Lower lobe of right lung (tissue), 2 donors: Measurements from ENCODE around the gene MYMX. TPM values are rescaled to one million over a fixed set of nuclear protein-coding genes. Genes with fewer than 3 reads are reported as not detected.

Experiments
- ATAC-seq, 2 donors: fragments of 200-7000 bp; cut with Tn5 transposase; one replicate each; pipeline ENCODE4 v1.9.1; 2020 to 2022; ENCODE audit warnings: mild to moderate bottlenecking in 2 of 2, moderate library complexity in 2 of 2
- DNase-seq: peaks from one replicate; pipeline ENCODE4 v3.0.0-alpha.2; 2020
- H3K27ac ChIP-seq: fragments of 200-600 bp; one replicate; pipeline ENCODE4 v1.8.0; 2022
- H3K27me3 ChIP-seq: fragments of 200-600 bp; one replicate; pipeline ENCODE4 v1.8.0; 2022; ENCODE audit warnings: low read depth
- H3K36me3 ChIP-seq: fragments of 200-600 bp; one replicate; pipeline ENCODE4 v1.8.0; 2022; ENCODE audit warnings: mild to moderate bottlenecking
- H3K4me1 ChIP-seq: fragments of 200-600 bp; one replicate; pipeline ENCODE4 v1.8.0; 2022
- H3K4me3 ChIP-seq: fragments of 200-600 bp; one replicate; pipeline ENCODE4 v1.8.0; 2022; ENCODE audit warnings: mild to moderate bottlenecking
- H3K9me3 ChIP-seq: fragments of 200-600 bp; one replicate; pipeline ENCODE4 v1.8.0; 2022
- CTCF ChIP-seq: fragments of 200-600 bp; IDR thresholded peaks from one replicate; pipeline ENCODE4 v1.8.0; 2022; ENCODE audit warnings: antibody characterized with exemption, mild to moderate bottlenecking
- intact Hi-C: fragments of 100-400 bp; cut with DNase I; formaldehyde crosslinking; loops from one replicate; pipeline ENCODE4 v1.11.0; 2022
- total RNA-seq: library from RNA; stranded (reverse); fragmentation: NEBNext Ultra II Directional; extraction: Animal tissue kit (Norgen Biotek cat#: 25700); gene quantifications from one replicate; pipeline ENCODE4 v1.2.1, GENCODE V29; 2021
- donor health status: DM: no; HTN: yes; CAD: no; lungs with severe emphysema.

The MYMX gene
- total RNA-seq, 1 donor from 2014 or later = not detected

- DNase-seq (no peak), ATAC-seq (no peak)
- Histone ChIP-seq H3K27me3 (no peaks in the 10 kb centered on the region), H3K4me1 (no peaks in the 10 kb centered on the region), H3K36me3 (no peaks in the 10 kb centered on the region), H3K9me3 (no peaks in the 10 kb centered on the region), H3K4me3 (no peak overlapping the region), H3K27ac (no peak overlapping the region)
- TF ChIP-seq CTCF = no peak
- intact Hi-C loops = no loop called here
Observed at GRCh38 chr6:44198684-44199083, 18.0 kb upstream of the MYMX start.

GRCh38 chr6:44199883-44200282 lies 16.8 kb upstream of the MYMX start:
- DNase-seq (no peak), ATAC-seq (no peak)
- H3K27ac ChIP-seq = no peak overlapping the region
- no peaks in the 10 kb centered on the region for H3K36me3 ChIP-seq
- H3K9me3 ChIP-seq = no peaks in the 10 kb centered on the region
- no peak for TF ChIP-seq CTCF
- intact Hi-C loops = no loop called here
- H3K4me1 ChIP-seq = no peaks in the 10 kb centered on the region
- H3K4me3 ChIP-seq = no peak overlapping the region
- no peaks in the 10 kb centered on the region for H3K27me3 ChIP-seq

- no peaks in the 10 kb centered on the region for H3K36me3 ChIP-seq
- no peaks in the 10 kb centered on the region for H3K27me3 ChIP-seq
- intact Hi-C loops = no loop called here
- peak; percentile 33 for DNase-seq
- no peak for TF ChIP-seq CTCF
- no peak for ATAC-seq
- H3K9me3 ChIP-seq = no peaks in the 10 kb centered on the region
- no peak overlapping the region for H3K4me3 ChIP-seq
- no peaks in the 10 kb centered on the region for H3K4me1 ChIP-seq
- no peak overlapping the region for H3K27ac ChIP-seq
Observed at GRCh38 chr6:44201200-44201599, 15.5 kb upstream of the MYMX start.

- no peaks in the 10 kb centered on the region for H3K27me3 ChIP-seq
- no peaks in the 10 kb centered on the region for H3K4me1 ChIP-seq
- H3K9me3 ChIP-seq = no peaks in the 10 kb centered on the region
- H3K27ac ChIP-seq = no peak overlapping the region
- no peak for ATAC-seq
- intact Hi-C loops = no loop called here
- H3K4me3 ChIP-seq = no peak overlapping the region
- H3K36me3 ChIP-seq = no peaks in the 10 kb centered on the region
- peak; percentile 10 for DNase-seq
- TF ChIP-seq CTCF = no peak
Observed at GRCh38 chr6:44201638-44202303, 15.0 kb upstream of the MYMX start.

- H3K9me3 ChIP-seq = no peaks in the 10 kb centered on the region
Observed at GRCh38 chr6:44202332-44202971, 14.3 kb upstream of the MYMX start.

More at GRCh38 chr6:44202332-44202971, 14.3 kb upstream of the MYMX start:
- no peak overlapping the region for H3K27ac ChIP-seq
- no peaks in the 10 kb centered on the region for H3K36me3 ChIP-seq
- TF ChIP-seq CTCF = no peak
- DNase-seq (peak; percentile 14), ATAC-seq (no peak)
- intact Hi-C loops = no loop called here
- H3K4me3 ChIP-seq = no peak overlapping the region
- H3K27me3 ChIP-seq = no peaks in the 10 kb centered on the region
- no peaks in the 10 kb centered on the region for H3K4me1 ChIP-seq
